CD14-positive monocyte (primary cell): ENCODE data around the gene GSTA2. TPM values are rescaled to one million over a fixed set of nuclear protein-coding genes. Genes with fewer than 3 reads are reported as not detected.

Source experiments
- DNase-seq, 3 donors: peaks; one replicate each; pipeline ENCODE4 v3.0.0-alpha.2; 2011 to 2022
- H2AFZ ChIP-seq: 2 replicates; pipeline ENCODE4 v1.6.0; 2012; ENCODE audit warnings: mild to moderate bottlenecking, low read depth, low read length, inconsistent platforms; ENCODE audit not compliant: insufficient read depth, poor library complexity, severe bottlenecking
- H3K27ac ChIP-seq, 2 donors: 1 replicate in 1 of 2; 2 replicates in 1 of 2; pipeline ENCODE4 v1.5.1; 2012 to 2013; ENCODE audit warnings: low read length in 2 of 2, control low read depth in 1 of 2, inconsistent platforms in 1 of 2, low read depth in 1 of 2, mild to moderate bottlenecking in 1 of 2
- H3K27me3 ChIP-seq, 2 donors: one replicate each; pipeline versions ENCODE4 v1.6.0 to v1.6.1; 2011 to 2013; ENCODE audit warnings: low read length in 2 of 2; ENCODE audit not compliant: control insufficient read depth in 2 of 2, insufficient read depth in 2 of 2
- H3K36me3 ChIP-seq, 2 donors: replicated peaks in 1 of 2; 1 replicate in 1 of 2; 2 replicates in 1 of 2; pipeline versions ENCODE4 v1.5.1 to v1.6.1; 2012 to 2013; ENCODE audit warnings: low read length in 2 of 2, control low read depth in 1 of 2, inconsistent platforms in 1 of 2, mild to moderate bottlenecking in 1 of 2; ENCODE audit not compliant: insufficient read depth in 2 of 2, control insufficient read depth in 1 of 2
- H3K4me1 ChIP-seq, 2 donors: 1 replicate in 1 of 2; 2 replicates in 1 of 2; pipeline versions ENCODE4 v1.5.1 to v1.6.1; 2012 to 2013; ENCODE audit warnings: low read length in 2 of 2, control low read depth in 1 of 2, inconsistent platforms in 1 of 2, mild to moderate bottlenecking in 1 of 2, moderate library complexity in 1 of 2; ENCODE audit not compliant: insufficient read depth in 2 of 2, control insufficient read depth in 1 of 2
- H3K4me2 ChIP-seq: replicated peaks from 2 replicates; pipeline ENCODE3; 2012; ENCODE audit warnings: low read length, moderate library complexity, mild to moderate bottlenecking; ENCODE audit not compliant: poor library complexity, severe bottlenecking; ENCODE audit errors: extremely low read depth
- H3K4me3 ChIP-seq, 3 experiments: fragments of 200-600 bp in 1 of 3; sonication (generic) in 1 of 3; replicated peaks in 1 of 3; 1 replicate in 2 of 3; 2 replicates in 1 of 3; pipeline ENCODE4 v1.5.1; 2011 to 2013; ENCODE audit warnings: low read length in 3 of 3, mild to moderate bottlenecking in 3 of 3, control low read depth in 2 of 3, low read depth in 2 of 3, inconsistent platforms in 1 of 3, moderate library complexity in 1 of 3
- H3K79me2 ChIP-seq: 2 replicates; pipeline ENCODE4 v1.6.0; 2012; ENCODE audit warnings: mild to moderate bottlenecking, control low read depth, inconsistent platforms, low read length, moderate library complexity; ENCODE audit not compliant: insufficient read depth
- H3K9ac ChIP-seq: 2 replicates; pipeline ENCODE4 v1.6.0; 2017; ENCODE audit warnings: low read length, mild to moderate bottlenecking; ENCODE audit not compliant: insufficient read depth, poor library complexity, severe bottlenecking
- H3K9me3 ChIP-seq, 2 donors: replicated peaks in 1 of 2; 1 replicate in 1 of 2; 2 replicates in 1 of 2; pipeline versions ENCODE4 v1.5.1 to v1.6.1; 2012 to 2013; ENCODE audit warnings: low read length in 2 of 2, control low read depth in 1 of 2; ENCODE audit not compliant: control insufficient read depth in 1 of 2, insufficient read depth in 1 of 2
- H4K20me1 ChIP-seq: 2 replicates; pipeline ENCODE4 v1.6.0; 2012; ENCODE audit warnings: mild to moderate bottlenecking, low read length, control low read depth, moderate library complexity; ENCODE audit not compliant: insufficient read depth
- H3K27ac Mint-ChIP-seq, 7 donors: one replicate each; pipeline ENCODE4 v1.8.0; 2020; ENCODE audit warnings: mild to moderate bottlenecking in 7 of 7, mixed read lengths in 7 of 7, moderate library complexity in 6 of 7, inconsistent platforms in 2 of 7
- H3K27me3 Mint-ChIP-seq, 3 donors: one replicate each; pipeline ENCODE4 v1.8.0; 2021 to 2022; ENCODE audit warnings: low read depth in 3 of 3, mild to moderate bottlenecking in 3 of 3, mixed read lengths in 3 of 3, moderate library complexity in 3 of 3, inconsistent platforms in 1 of 3
- H3K36me3 Mint-ChIP-seq, 2 donors: one replicate each; pipeline ENCODE4 v1.8.0; 2020; ENCODE audit warnings: mixed read lengths in 2 of 2, inconsistent platforms in 1 of 2, mild to moderate bottlenecking in 1 of 2
- H3K4me1 Mint-ChIP-seq: one replicate; pipeline ENCODE4 v1.8.0; 2020; ENCODE audit warnings: mild to moderate bottlenecking, mixed read lengths
- H3K4me3 Mint-ChIP-seq, 2 donors: one replicate each; pipeline ENCODE4 v1.8.0; 2020; ENCODE audit warnings: mild to moderate bottlenecking in 2 of 2, mixed read lengths in 2 of 2, moderate library complexity in 1 of 2
- H3K9me3 Mint-ChIP-seq, 7 donors: one replicate each; pipeline ENCODE4 v1.8.0; 2020 to 2022; ENCODE audit warnings: mixed read lengths in 7 of 7, mild to moderate bottlenecking in 6 of 7, moderate library complexity in 6 of 7, inconsistent platforms in 2 of 7
- intact Hi-C, 2 donors: fragments of 100-400 bp; cut with micrococcal nuclease; formaldehyde crosslinking; loops; one replicate each; pipeline versions ENCODE4 v1.15.0 to v1.15.1; 2023
- polyA plus RNA-seq, 3 donors: library from polyadenylated mRNA; depleted of rRNA in 1 of 3; unstranded in 2 of 3; stranded (reverse) in 1 of 3; fragments of 300-500 nt in 2 of 3; fragments of >200 nt in 1 of 3; fragmentation: Illumina TruSeq in 2 of 3; gene quantifications; 1 replicate in 2 of 3; 2 replicates in 1 of 3; pipeline ENCODE4 v1.2.3, GENCODE V29; 2012 to 2021
- TF ChIP-seq, protein P1 (sequence below): fragments of 200-600 bp; IDR thresholded peaks from one replicate; pipeline ENCODE4 v1.8.0; 2022; ENCODE audit warnings: antibody characterized with exemption, mild to moderate bottlenecking

GSTA2 gene
- polyA plus RNA-seq, 3 donors: not detected

DNA sequence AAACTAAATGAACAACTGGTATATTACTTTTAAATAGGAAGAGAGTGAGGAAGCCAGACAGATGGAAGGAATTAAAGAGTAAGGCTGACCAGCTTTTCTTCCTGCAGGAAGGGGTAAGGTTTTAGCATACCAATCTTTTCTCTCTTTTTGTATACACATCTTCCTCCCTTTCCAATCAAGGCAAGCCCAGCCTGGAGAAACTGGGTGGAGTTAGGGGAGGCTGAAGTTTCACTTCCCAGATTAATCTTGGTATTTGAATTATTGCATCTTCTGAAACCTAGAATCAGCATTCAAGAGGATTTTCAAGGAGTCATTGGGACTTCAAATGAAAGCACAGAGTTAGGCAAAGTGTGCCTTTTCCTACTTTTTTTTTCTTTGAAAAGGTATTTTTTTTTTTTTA is 59.2 kb downstream of the GSTA2 start:
- TF ChIP-seq, protein P1, sequence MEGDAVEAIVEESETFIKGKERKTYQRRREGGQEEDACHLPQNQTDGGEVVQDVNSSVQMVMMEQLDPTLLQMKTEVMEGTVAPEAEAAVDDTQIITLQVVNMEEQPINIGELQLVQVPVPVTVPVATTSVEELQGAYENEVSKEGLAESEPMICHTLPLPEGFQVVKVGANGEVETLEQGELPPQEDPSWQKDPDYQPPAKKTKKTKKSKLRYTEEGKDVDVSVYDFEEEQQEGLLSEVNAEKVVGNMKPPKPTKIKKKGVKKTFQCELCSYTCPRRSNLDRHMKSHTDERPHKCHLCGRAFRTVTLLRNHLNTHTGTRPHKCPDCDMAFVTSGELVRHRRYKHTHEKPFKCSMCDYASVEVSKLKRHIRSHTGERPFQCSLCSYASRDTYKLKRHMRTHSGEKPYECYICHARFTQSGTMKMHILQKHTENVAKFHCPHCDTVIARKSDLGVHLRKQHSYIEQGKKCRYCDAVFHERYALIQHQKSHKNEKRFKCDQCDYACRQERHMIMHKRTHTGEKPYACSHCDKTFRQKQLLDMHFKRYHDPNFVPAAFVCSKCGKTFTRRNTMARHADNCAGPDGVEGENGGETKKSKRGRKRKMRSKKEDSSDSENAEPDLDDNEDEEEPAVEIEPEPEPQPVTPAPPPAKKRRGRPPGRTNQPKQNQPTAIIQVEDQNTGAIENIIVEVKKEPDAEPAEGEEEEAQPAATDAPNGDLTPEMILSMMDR: no peak
- Histone ChIP-seq H3K4me3 (no peak overlapping the region), H3K9ac (no peak overlapping the region), H3K27me3 (peaks cover 15 to 44% of the 10 kb centered on the region in 2 donors), H3K36me3 (no peaks in the 10 kb centered on the region), H3K4me2 (no peak overlapping the region), H2AFZ (no peak overlapping the region), H3K79me2 (no peaks in the 10 kb centered on the region), H3K9me3 (peaks cover 6 to 7% of the 10 kb centered on the region in 2 donors), H3K27ac (no peak overlapping the region), H3K4me1 (peaks cover 0 to 6% of the 10 kb centered on the region in 2 donors), H4K20me1 (no peaks in the 10 kb centered on the region)
- peaks cover 7% of the 10 kb centered on the region for H3K4me1 Mint-ChIP-seq
- DNase-seq: peak in 2 of 3 donors; percentile 9
- H3K36me3 Mint-ChIP-seq: no peaks in the 10 kb centered on the region
- H3K27ac Mint-ChIP-seq: no peak overlapping the region
- intact Hi-C loops: no loop called here
- H3K4me3 Mint-ChIP-seq: no peak overlapping the region
- peaks cover 20 to 32% (median 26%) of the 10 kb centered on the region in 3 donors for H3K27me3 Mint-ChIP-seq
- H3K9me3 Mint-ChIP-seq: peaks cover 0 to 17% (median 6%) of the 10 kb centered on the region in 7 donors

Other genes starting within 250 kb of the GSTA2 start
- gene TRAM2, start 186.4 kb downstream of the GSTA2 start, polyA plus RNA-seq: 10 to 100 TPM in 1 of 3 donors, 1 to 10 TPM in 2; 4.7 to 11.7 (median 5.9) TPM
- under 1 TPM; 0.08 to 0.23 (median 0.20) TPM for gene TMEM14A, start 92.4 kb downstream of the GSTA2 start, polyA plus RNA-seq
- not detected for gene GSTA1, start 40.3 kb upstream of the GSTA2 start, polyA plus RNA-seq
- gene GSTA5, start 77.3 kb upstream of the GSTA2 start, polyA plus RNA-seq: not detected
- not detected for gene GSTA3, start 146.2 kb upstream of the GSTA2 start, polyA plus RNA-seq
- under 1 TPM; 0.34 to 0.41 (median 0.36) TPM for gene GSTA4, start 231.8 kb upstream of the GSTA2 start, polyA plus RNA-seq